IMR-90 (cell line): Measurements from ENCODE around the gene MXD4. TPM values are rescaled to one million over a fixed set of nuclear protein-coding genes. Genes with fewer than 3 reads are reported as not detected.

ENCODE experiments used
- ATAC-seq: fragments of 200-7000 bp; cut with Tn5 transposase; 2 replicates; pipeline ENCODE4 v1.9.1; 2020; ENCODE audit warnings: low read depth, mild to moderate bottlenecking, moderate library complexity
- BruUV-seq: library from RNA; stranded (reverse); fragments of 400-500 nt; replicated peaks from 2 replicates; lab custom pipeline; 2021; lab: Mats Ljungman, UMichigan
- CTCF ChIA-PET: fragments of 300-600 bp; formaldehyde crosslinking; extraction: SDS; loops from one replicate; lab custom pipeline; 2021; ENCODE audit warnings: antibody characterized with exemption; lab: Yijun Ruan, JAX
- POLR2A ChIA-PET: fragments of 300-600 bp; sonication (Branson Sonifier 250); formaldehyde crosslinking; loops from one replicate; lab custom pipeline; 2022; ENCODE audit warnings: antibody characterized with exemption; ENCODE audit not compliant: unreplicated experiment; lab: Charles Lee
- DNase-seq: peaks from one replicate; pipeline ENCODE4 v3.0.0; 2013
- H2AFZ ChIP-seq: replicated peaks from 2 replicates; pipeline ENCODE3; 2013; ENCODE audit warnings: low read length, mild to moderate bottlenecking; ENCODE audit not compliant: poor library complexity
- H2AK5ac ChIP-seq: 2 replicates; pipeline ENCODE4 v1.6.1; 2013; ENCODE audit warnings: low read depth, low read length, inconsistent platforms
- H2AK9ac ChIP-seq: replicated peaks from 2 replicates; pipeline ENCODE3; 2013; ENCODE audit warnings: mild to moderate bottlenecking, low read depth, low read length, moderate library complexity; ENCODE audit not compliant: poor library complexity
- H2BK120ac ChIP-seq: 2 replicates; pipeline ENCODE4 v1.6.1; 2013; ENCODE audit warnings: low read depth, low read length, inconsistent platforms
- H2BK15ac ChIP-seq: 3 replicates; pipeline ENCODE4 v1.6.1; 2013; ENCODE audit warnings: low read depth, low read length, inconsistent platforms
- H2BK20ac ChIP-seq: 2 replicates; pipeline ENCODE4 v1.6.1; 2013; ENCODE audit warnings: low read depth, mild to moderate bottlenecking, inconsistent platforms, low read length, moderate library complexity
- H2BK5ac ChIP-seq: 2 replicates; pipeline ENCODE4 v1.6.1; 2013; ENCODE audit warnings: mild to moderate bottlenecking, low read depth, low read length, inconsistent platforms; ENCODE audit not compliant: poor library complexity, severe bottlenecking
- H3K14ac ChIP-seq: replicated peaks from 2 replicates; pipeline ENCODE4 v1.6.1; 2013; ENCODE audit warnings: low read depth, low read length, inconsistent platforms
- H3K18ac ChIP-seq: 2 replicates; pipeline ENCODE4 v1.6.1; 2013; ENCODE audit warnings: low read depth, low read length, control low read depth
- H3K23ac ChIP-seq: 2 replicates; pipeline ENCODE4 v1.6.1; 2013; ENCODE audit warnings: low read depth, low read length, inconsistent platforms
- H3K27ac ChIP-seq: 2 replicates; pipeline ENCODE4 v1.5.1; 2013; ENCODE audit warnings: mild to moderate bottlenecking, control low read depth, low read length; ENCODE audit not compliant: insufficient read depth
- H3K27me3 ChIP-seq: 2 replicates; pipeline ENCODE4 v1.6.1; 2013; ENCODE audit warnings: low read length; ENCODE audit not compliant: control insufficient read depth, insufficient read depth
- H3K36me3 ChIP-seq: 2 replicates; pipeline ENCODE4 v1.6.1; 2013; ENCODE audit warnings: low read length, mixed read lengths; ENCODE audit not compliant: control insufficient read depth, insufficient read depth
- H3K4ac ChIP-seq: 2 replicates; pipeline ENCODE4 v1.6.1; 2013; ENCODE audit warnings: low read depth, low read length, inconsistent platforms
- H3K4me1 ChIP-seq: 2 replicates; pipeline ENCODE4 v1.6.1; 2013; ENCODE audit warnings: low read length, mixed read lengths; ENCODE audit not compliant: control insufficient read depth, insufficient read depth
- H3K4me2 ChIP-seq: 2 replicates; pipeline ENCODE4 v1.6.1; 2013; ENCODE audit warnings: low read depth, mild to moderate bottlenecking, control low read depth, low read length, moderate library complexity
- H3K4me3 ChIP-seq: 2 replicates; pipeline ENCODE4 v1.5.1; 2013; ENCODE audit warnings: low read depth, mild to moderate bottlenecking, control low read depth, low read length, moderate library complexity; ENCODE audit not compliant: insufficient read depth
- H3K56ac ChIP-seq: 2 replicates; pipeline ENCODE4 v1.6.1; 2013; ENCODE audit warnings: low read length, inconsistent platforms; ENCODE audit not compliant: insufficient read depth; ENCODE audit errors: extremely low read depth
- H3K79me1 ChIP-seq, 2 experiments: 2 replicates each; pipeline ENCODE4 v1.6.1; 2013; ENCODE audit warnings: low read length in 2 of 2, inconsistent platforms in 1 of 2, low read depth in 1 of 2
- H3K9ac ChIP-seq: 2 replicates; pipeline ENCODE4 v1.6.1; 2013; ENCODE audit warnings: low read depth, low read length, control low read depth
- H3K9me1 ChIP-seq: 2 replicates; pipeline ENCODE4 v1.6.1; 2013; ENCODE audit warnings: low read length, inconsistent platforms; ENCODE audit not compliant: insufficient read depth
- H3K9me3 ChIP-seq: 2 replicates; pipeline ENCODE4 v1.6.1; 2013; ENCODE audit warnings: low read length; ENCODE audit not compliant: control insufficient read depth, insufficient read depth
- H4K20me1 ChIP-seq: 2 replicates; pipeline ENCODE4 v1.6.1; 2013; ENCODE audit warnings: low read length, inconsistent platforms; ENCODE audit not compliant: insufficient read depth
- H4K5ac ChIP-seq: 2 replicates; pipeline ENCODE4 v1.6.1; 2013; ENCODE audit warnings: mild to moderate bottlenecking, low read depth, low read length, control low read depth
- H4K8ac ChIP-seq, 2 experiments: 2 replicates each; pipeline ENCODE4 v1.6.1; 2013; ENCODE audit warnings: low read depth in 2 of 2, low read length in 2 of 2, control low read depth in 1 of 2, inconsistent platforms in 1 of 2
- H4K91ac ChIP-seq: 2 replicates; pipeline ENCODE4 v1.6.1; 2013; ENCODE audit warnings: low read depth, low read length, inconsistent platforms; ENCODE audit not compliant: insufficient read depth
- BHLHE40 ChIP-seq: fragments of 150-350 bp; IDR thresholded peaks from 2 replicates; pipeline ENCODE4 v1.6.1; 2016; ENCODE audit warnings: mild to moderate bottlenecking, low read depth, low read length
- CEBPB ChIP-seq: IDR thresholded peaks from 2 replicates; pipeline ENCODE4 v1.6.1; 2012; ENCODE audit warnings: low read depth, low read length, improper control_type of control experiment
- CHD1 ChIP-seq: IDR thresholded peaks from 2 replicates; pipeline ENCODE4 v1.6.1; 2012; ENCODE audit warnings: low read depth, low read length, improper control_type of control experiment
- CTCF ChIP-seq: conservative IDR thresholded peaks from 2 replicates; pipeline ENCODE4 v1.5.1; 2012; ENCODE audit warnings: mild to moderate bottlenecking, low read depth, low read length, improper control_type of control experiment
- ELK1 ChIP-seq: fragments of 150-350 bp; IDR thresholded peaks from 2 replicates; pipeline ENCODE4 v1.6.1; 2016; ENCODE audit warnings: low read depth, mild to moderate bottlenecking, low read length, moderate library complexity, borderline replicate concordance
- FOS ChIP-seq: fragments of 150-350 bp; IDR thresholded peaks from 2 replicates; pipeline ENCODE4 v1.6.1; 2016; ENCODE audit warnings: low read depth, low read length
- MAFK ChIP-seq: IDR thresholded peaks from 2 replicates; pipeline ENCODE4 v1.6.1; 2012; ENCODE audit warnings: low read depth, low read length, improper control_type of control experiment
- MAZ ChIP-seq: IDR thresholded peaks from 2 replicates; pipeline ENCODE4 v1.6.1; 2012; ENCODE audit warnings: low read depth, mild to moderate bottlenecking, low read length, improper control_type of control experiment, moderate library complexity, borderline replicate concordance
- MXI1 ChIP-seq: IDR thresholded peaks from 2 replicates; pipeline ENCODE4 v1.6.1; 2012; ENCODE audit warnings: low read depth, mild to moderate bottlenecking, low read length, moderate library complexity, borderline replicate concordance
- NFE2L2 ChIP-seq: fragments of 150-350 bp; IDR thresholded peaks from 2 replicates; pipeline ENCODE4 v1.6.1; 2016; ENCODE audit warnings: low read depth, mild to moderate bottlenecking, low read length
- POLR2A ChIP-seq: IDR thresholded peaks from 2 replicates; pipeline ENCODE4 v1.6.1; 2012; ENCODE audit warnings: mild to moderate bottlenecking, low read depth, low read length
- RAD21 ChIP-seq: IDR thresholded peaks from 2 replicates; pipeline ENCODE4 v1.6.1; 2012; ENCODE audit warnings: low read length, improper control_type of control experiment
- RCOR1 ChIP-seq: IDR thresholded peaks from 2 replicates; pipeline ENCODE4 v1.6.1; 2012; ENCODE audit warnings: mild to moderate bottlenecking, low read length, improper control_type of control experiment; ENCODE audit not compliant: insufficient replicate concordance
- RFX5 ChIP-seq: IDR thresholded peaks from 2 replicates; pipeline ENCODE4 v1.8.0; 2012; ENCODE audit warnings: low read depth, mild to moderate bottlenecking, low read length, moderate library complexity
- SMC3 ChIP-seq: fragments of 150-350 bp; IDR thresholded peaks from 2 replicates; pipeline ENCODE4 v1.6.1; 2016; ENCODE audit warnings: low read depth, mild to moderate bottlenecking, antibody characterized with exemption, low read length, moderate library complexity
- WGBS, 2 experiments: methylation state at CpG; one replicate each; pipeline versions ENCODE4 v1.1.5 to v1.1.7; 2013; ENCODE audit warnings: missing lambda C conversion rate in 2 of 2; ENCODE audit not compliant: insufficient read length in 1 of 2; ENCODE audit errors: extremely low coverage in 2 of 2; 5-methylcytosine and 5-hydroxymethylcytosine counted together
- dilution Hi-C: fragments of 300-500 bp; cut with HindIII; formaldehyde crosslinking; loops from one replicate; pipeline ENCODE4 v1.14.3; 2018; ENCODE audit warnings: low sequenced_read_pairs; ENCODE audit not compliant: unreplicated experiment
- in situ Hi-C: fragments of 300-500 bp; cut with MboI; formaldehyde crosslinking; loops from 3 replicates; pipeline ENCODE4 v1.14.3; 2019; ENCODE audit warnings: low sequenced_read_pairs, inconsistent platforms, mixed read lengths
- intact Hi-C: fragments of 100-400 bp; cut with micrococcal nuclease; formaldehyde crosslinking; loops from 2 replicates; pipeline ENCODE4 v1.10.0; 2022
- polyA plus RNA-seq, 3 experiments: library from polyadenylated mRNA; depleted of rRNA; stranded (reverse); fragments of >200 nt; gene quantifications; 2 replicates each; pipeline ENCODE4 v1.2.3, GENCODE V29; 2012; ENCODE audit warnings: low replicate concordance in 1 of 3
- total RNA-seq: library from RNA; depleted of rRNA; stranded (reverse); fragments of >200 nt; gene quantifications from 2 replicates; pipeline ENCODE4 v1.2.3, GENCODE V29; 2012
- TF ChIP-seq, protein P1 (sequence below): fragments of 150-350 bp; IDR thresholded peaks from 2 replicates; pipeline ENCODE4 v1.6.1; 2017; ENCODE audit warnings: mild to moderate bottlenecking, antibody characterized with exemption, low read length, low read depth

MXD4 gene
- total and polyA plus RNA-seq, 2 of the 4 experiments (the other 2 are of a cell fraction) = 22.8 to 54.4 TPM

DNA sequence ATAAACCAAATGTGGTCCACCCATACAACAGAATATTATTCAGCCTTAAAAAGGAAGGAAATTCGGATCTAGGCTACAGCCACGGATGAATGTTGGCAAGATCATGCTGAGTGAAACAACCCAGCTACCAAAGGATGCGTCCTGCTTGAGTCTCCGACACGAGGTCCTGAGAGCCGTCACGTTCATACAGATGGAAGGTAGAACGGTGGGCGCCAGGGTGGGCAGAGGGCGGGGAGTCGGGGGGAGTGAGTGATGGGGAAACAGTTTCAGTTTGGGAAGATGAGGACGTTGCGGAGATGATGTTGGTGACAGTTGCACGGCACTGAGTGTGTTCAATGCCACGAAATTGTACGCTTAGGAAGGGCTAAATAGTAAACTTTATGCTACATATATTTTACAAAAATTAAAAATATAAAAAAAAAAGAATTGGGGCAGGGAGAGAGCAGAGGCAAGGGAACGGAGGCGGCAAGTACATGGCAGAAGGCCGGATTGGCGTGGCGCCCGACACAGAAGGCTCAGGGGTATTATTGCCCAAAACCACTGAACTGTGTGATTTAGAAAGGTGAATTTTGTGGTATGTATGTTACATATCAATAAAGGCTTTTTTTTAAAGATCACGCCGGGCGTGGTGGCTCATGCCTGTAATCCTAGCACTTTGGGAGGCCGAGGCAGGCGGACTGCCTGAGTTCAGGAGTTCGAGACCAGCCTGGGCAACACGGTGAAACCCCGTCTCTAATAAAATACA is 14.8 kb upstream of the MXD4 start:
- H2BK20ac ChIP-seq = no peak overlapping the region
- no peak overlapping the region for H2BK5ac ChIP-seq
- ATAC-seq = no peak
- H3K23ac ChIP-seq = no peak overlapping the region
- H3K27me3 ChIP-seq = peaks cover 2% of the 10 kb centered on the region; the same call in 1 of the 2 replicates
- no peaks in the 10 kb centered on the region for H4K20me1 ChIP-seq
- no peak overlapping the region for H2AFZ ChIP-seq
- no peak for DNase-seq
- H3K4me2 ChIP-seq = no peak overlapping the region
- H4K8ac ChIP-seq = no peak overlapping the region
- no peak overlapping the region for H3K4ac ChIP-seq
- no TSS peak for BruUV-seq
- in situ Hi-C loops (no loop called here), dilution Hi-C loops (no loop called here), intact Hi-C loops (no loop called here)
- TF ChIP-seq, protein P1, sequence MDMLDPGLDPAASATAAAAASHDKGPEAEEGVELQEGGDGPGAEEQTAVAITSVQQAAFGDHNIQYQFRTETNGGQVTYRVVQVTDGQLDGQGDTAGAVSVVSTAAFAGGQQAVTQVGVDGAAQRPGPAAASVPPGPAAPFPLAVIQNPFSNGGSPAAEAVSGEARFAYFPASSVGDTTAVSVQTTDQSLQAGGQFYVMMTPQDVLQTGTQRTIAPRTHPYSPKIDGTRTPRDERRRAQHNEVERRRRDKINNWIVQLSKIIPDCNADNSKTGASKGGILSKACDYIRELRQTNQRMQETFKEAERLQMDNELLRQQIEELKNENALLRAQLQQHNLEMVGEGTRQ = no peak
- TF ChIP-seq FOS (no peak), CHD1 (no peak), NFE2L2 (no peak), CEBPB (no peak), MAFK (no peak), ELK1 (no peak), RFX5 (no peak), POLR2A (no peak), RAD21 (no peak), RCOR1 (no peak), CTCF (no peak), SMC3 (no peak), BHLHE40 (no peak), MXI1 (no peak), MAZ (no peak)
- no peak overlapping the region for H3K27ac ChIP-seq
- H3K56ac ChIP-seq = no peak overlapping the region
- no peak overlapping the region for H4K91ac ChIP-seq
- H3K9ac ChIP-seq = no peak overlapping the region
- H3K9me3 ChIP-seq = no peaks in the 10 kb centered on the region
- H2BK120ac ChIP-seq = no peak overlapping the region
- ChIA-PET POLR2A (no interaction called here), CTCF (interaction anchor here (1.1 kb wide), 1 partner anchor 582 kb away, joined by 6 read pairs; no protein-coding TSS in a partner anchor)
- no peak overlapping the region for H4K5ac ChIP-seq
- no peak overlapping the region for H3K18ac ChIP-seq
- H2BK15ac ChIP-seq = no peak overlapping the region
- 91% methylated on average over 11 of the region's 30 CpGs; no CpG with 5 or more reads in 1 of the 2 experiments for WGBS, 2 experiments
- H3K4me1 ChIP-seq = no peaks in the 10 kb centered on the region
- H3K36me3 ChIP-seq = no peaks in the 10 kb centered on the region
- no peak overlapping the region for H2AK9ac ChIP-seq
- H3K9me1 ChIP-seq = no peaks in the 10 kb centered on the region
- no peak overlapping the region for H3K14ac ChIP-seq
- H3K79me1 ChIP-seq = no peaks in the 10 kb centered on the region
- H3K4me3 ChIP-seq = no peak overlapping the region
- no peak overlapping the region for H2AK5ac ChIP-seq
